ENCODE data around the gene DUSP1. TPM values are rescaled to one million over a fixed set of nuclear protein-coding genes. Genes with fewer than 3 reads are reported as not detected.
A peak's percentile ranks its signal among the peaks of the same experiment; 100 is the strongest.

Gene DUSP1
- total and polyA plus RNA-seq, 2 of the 13 experiments (the other 11 are each of a cell fraction or from before 2014, with no cell fraction given) = 27.1 to 55.5 TPM

- ATAC-seq (no peak), FAIRE-seq (no peak), DNase-seq (ENCODE audit: low spot score) (no peak)
- Histone ChIP-seq H2AFZ (ENCODE audit: low read length) (no peak overlapping the region), H3K79me2 (ENCODE audit: insufficient read depth, low read length) (no peaks in the 10 kb centered on the region), H3K9me3 (ENCODE audit: low read length) (no peaks in the 10 kb centered on the region), H3K4me1 (ENCODE audit: insufficient read depth, low read length) (peaks cover 24% of the 10 kb centered on the region), H3K9ac (ENCODE audit: insufficient read depth, low read depth, low read length) (no peak overlapping the region), H3K4me2 (ENCODE audit: low read depth, low read length) (no peak overlapping the region), H3K27me3 (ENCODE audit: control insufficient read depth in 1 of 2, insufficient read depth in 2 of 2, low read length in 2 of 2) (peaks cover 0 to 10% of the 10 kb centered on the region in 2 experiments; a peak in 2 of 5 replicates), H3K4me3 (replicated peaks in 1 of 3; ENCODE audit: insufficient read depth in 1 of 3, low read depth in 2 of 3, low read length in 3 of 3) (no peak overlapping the region), H3K36me3 (replicated peaks in 1 of 2; ENCODE audit: control insufficient read depth in 1 of 2, insufficient read depth in 2 of 2, low read length in 2 of 2) (no peaks in the 10 kb centered on the region), H3K27ac (ENCODE audit: extremely low read length, insufficient read depth, low read length) (no peak overlapping the region), H4K20me1 (ENCODE audit: insufficient read depth, low read length) (no peaks in the 10 kb centered on the region)
- in situ Hi-C loops (cut with HindIII; ENCODE audit: extremely low pct_ligation_motif_present, low pct_unique_long_range_greater_than_20kb) = no loop called here
- TF ChIP-seq XBP1 (CRISPR knock-in tag; IDR thresholded peaks at IDR 0.05) = no peak
- peak; percentile 51; the same call in 1 of the 2 replicates for TF ChIP-seq ZNF768 (CRISPR knock-in tag; IDR thresholded peaks at IDR 0.05)
- no peak for TF ChIP-seq PHF8 (CRISPR knock-in tag; IDR thresholded peaks at IDR 0.05)
- no peak for TF ChIP-seq RFXAP (CRISPR knock-in tag; IDR thresholded peaks at IDR 0.05; ENCODE audit: borderline replicate concordance)
- ChIA-PET CTCF (ENCODE audit: low intra/inter-chr PET ratio, low total read pairs) (no interaction called here), POLR2A (no interaction called here)
- 66% methylated on average over 10 of the region's 10 CpGs for WGBS (ENCODE audit: low lambda C conversion rate)
- intact Hi-C loops (cut with micrococcal nuclease; ENCODE audit: unreplicated experiment) = no loop called here
- BruUV-seq (replicated peaks) = no TSS peak
These were observed 14.1 kb downstream of the DUSP1 start for GRCh38 chr5:172756764-172757393.

- no peaks in the 10 kb centered on the region for H3K79me2 ChIP-seq (ENCODE audit: insufficient read depth, low read length)
- H3K4me2 ChIP-seq (ENCODE audit: low read depth, low read length) = no peak overlapping the region
- no TSS peak for BruUV-seq (replicated peaks)
- H3K9ac ChIP-seq (ENCODE audit: insufficient read depth, low read depth, low read length) = no peak overlapping the region
- no peaks in the 10 kb centered on the region for H3K9me3 ChIP-seq (ENCODE audit: low read length)
- no peak overlapping the region for H3K27ac ChIP-seq (ENCODE audit: extremely low read length, insufficient read depth, low read length)
- FAIRE-seq (no peak), DNase-seq (ENCODE audit: low spot score) (no peak), ATAC-seq (no peak)
- H4K20me1 ChIP-seq (ENCODE audit: insufficient read depth, low read length) = no peaks in the 10 kb centered on the region
- TF ChIP-seq ZSCAN30 (CRISPR knock-in tag; IDR thresholded peaks at IDR 0.05) (no peak), ZBTB20 (CRISPR knock-in tag; IDR thresholded peaks at IDR 0.05; ENCODE audit: borderline replicate concordance, low read depth) (no peak), ZMYM3 (CRISPR knock-in tag; IDR thresholded peaks at IDR 0.05) (peak; percentile 62; the same call in 1 of the 2 replicates), RFX3 (CRISPR knock-in tag; IDR thresholded peaks at IDR 0.05) (no peak)
- intact Hi-C loops (cut with micrococcal nuclease; ENCODE audit: unreplicated experiment) (no loop called here), in situ Hi-C loops (cut with HindIII; ENCODE audit: extremely low pct_ligation_motif_present, low pct_unique_long_range_greater_than_20kb) (no loop called here)
- no peak overlapping the region for H3K4me3 ChIP-seq (replicated peaks in 1 of 3; ENCODE audit: insufficient read depth in 1 of 3, low read depth in 2 of 3, low read length in 3 of 3)
- no peak overlapping the region for H2AFZ ChIP-seq (ENCODE audit: low read length)
- ChIA-PET CTCF (ENCODE audit: low intra/inter-chr PET ratio, low total read pairs) (no interaction called here), POLR2A (interaction anchor here (0.7 to 1.9 kb wide), 3 partner anchors 17 to 204 kb away, joined by 3 to 5 read pairs (median 3); partner anchors contain the start of gene DUSP1)
- H3K4me1 ChIP-seq (ENCODE audit: insufficient read depth, low read length) = peaks cover 25% of the 10 kb centered on the region
- H3K27me3 ChIP-seq (ENCODE audit: control insufficient read depth in 1 of 2, insufficient read depth in 2 of 2, low read length in 2 of 2) = peaks cover 0 to 17% of the 10 kb centered on the region in 2 experiments; a peak in 2 of 5 replicates
- 44% methylated on average over 6 of the region's 6 CpGs for WGBS (ENCODE audit: low lambda C conversion rate)
- no peaks in the 10 kb centered on the region for H3K36me3 ChIP-seq (replicated peaks in 1 of 2; ENCODE audit: control insufficient read depth in 1 of 2, insufficient read depth in 2 of 2, low read length in 2 of 2)
These were observed 16.2 kb downstream of the DUSP1 start for GRCh38 chr5:172754596-172755356.
